B cell (primary cell): ENCODE results near the gene CCNT2.

Experiments used
- EZH2 ChIP-seq: IDR thresholded peaks from 2 replicates; pipeline ENCODE4 v1.6.1; 2012; ENCODE audit warnings: borderline replicate concordance, low read depth, mild to moderate bottlenecking, moderate library complexity, low read length; ENCODE audit not compliant: insufficient read depth, poor library complexity, severe bottlenecking
- TF ChIP-seq, protein P1 (sequence below): fragments of 200-600 bp; IDR thresholded peaks from one replicate; pipeline ENCODE4 v1.8.0; 2022; ENCODE audit warnings: antibody characterized with exemption, mild to moderate bottlenecking

DNA sequence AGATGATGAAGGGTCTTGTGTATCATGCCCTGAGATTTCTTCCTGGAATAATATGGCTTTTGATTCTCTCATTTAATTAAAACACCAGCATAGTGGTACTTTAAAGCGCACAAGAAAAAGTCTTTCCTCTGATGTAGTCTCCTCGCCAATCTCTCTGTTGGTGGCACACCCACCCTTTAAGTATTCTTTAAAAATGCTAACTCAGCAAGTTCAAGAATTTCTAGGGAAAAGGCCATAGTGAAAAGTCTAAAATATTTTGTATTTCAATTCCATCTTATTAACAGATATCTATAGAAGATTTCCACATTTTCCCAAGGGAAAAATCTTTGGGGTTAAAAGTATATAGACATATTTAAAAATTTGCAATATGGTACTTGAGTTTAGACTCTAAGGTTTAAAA is 45.5 kb upstream of the CCNT2 start:
- TF ChIP-seq, protein P1, sequence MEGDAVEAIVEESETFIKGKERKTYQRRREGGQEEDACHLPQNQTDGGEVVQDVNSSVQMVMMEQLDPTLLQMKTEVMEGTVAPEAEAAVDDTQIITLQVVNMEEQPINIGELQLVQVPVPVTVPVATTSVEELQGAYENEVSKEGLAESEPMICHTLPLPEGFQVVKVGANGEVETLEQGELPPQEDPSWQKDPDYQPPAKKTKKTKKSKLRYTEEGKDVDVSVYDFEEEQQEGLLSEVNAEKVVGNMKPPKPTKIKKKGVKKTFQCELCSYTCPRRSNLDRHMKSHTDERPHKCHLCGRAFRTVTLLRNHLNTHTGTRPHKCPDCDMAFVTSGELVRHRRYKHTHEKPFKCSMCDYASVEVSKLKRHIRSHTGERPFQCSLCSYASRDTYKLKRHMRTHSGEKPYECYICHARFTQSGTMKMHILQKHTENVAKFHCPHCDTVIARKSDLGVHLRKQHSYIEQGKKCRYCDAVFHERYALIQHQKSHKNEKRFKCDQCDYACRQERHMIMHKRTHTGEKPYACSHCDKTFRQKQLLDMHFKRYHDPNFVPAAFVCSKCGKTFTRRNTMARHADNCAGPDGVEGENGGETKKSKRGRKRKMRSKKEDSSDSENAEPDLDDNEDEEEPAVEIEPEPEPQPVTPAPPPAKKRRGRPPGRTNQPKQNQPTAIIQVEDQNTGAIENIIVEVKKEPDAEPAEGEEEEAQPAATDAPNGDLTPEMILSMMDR = no peak
- TF ChIP-seq EZH2 = no peak
